Smooth muscle cell (in vitro differentiated cells): ENCODE results near the gene SUGP2. TPM values are rescaled to one million over a fixed set of nuclear protein-coding genes. Genes with fewer than 3 reads are reported as not detected.

Experiments used
- DNase-seq: peaks from one replicate; lab custom pipeline; 2025; ENCODE audit not compliant: unreplicated experiment; lab: John Stamatoyannopoulos, UW
- H2AFZ ChIP-seq: fragments of 200-600 bp; sonication (generic); 2 replicates; pipeline ENCODE4 v1.6.0; 2016; ENCODE audit warnings: antibody characterized with exemption, low read depth, mild to moderate bottlenecking
- H3F3A ChIP-seq: fragments of 200-600 bp; sonication (generic); 2 replicates; pipeline ENCODE4 v1.6.0; 2017; ENCODE audit warnings: antibody characterized with exemption, low read depth
- H3K27ac ChIP-seq: fragments of 200-600 bp; sonication (generic); 2 replicates; pipeline ENCODE4 v1.5.1; 2016; ENCODE audit warnings: low read depth, mild to moderate bottlenecking
- H3K27me3 ChIP-seq: fragments of 200-600 bp; sonication (generic); 2 replicates; pipeline ENCODE4 v1.6.1; 2016; ENCODE audit warnings: low read depth, mild to moderate bottlenecking
- H3K36me3 ChIP-seq: fragments of 200-600 bp; sonication (generic); 2 replicates; pipeline ENCODE4 v1.5.1; 2016; ENCODE audit warnings: low read depth
- H3K4me1 ChIP-seq: fragments of 200-600 bp; sonication (generic); 2 replicates; pipeline ENCODE4 v1.5.1; 2016; ENCODE audit warnings: low read depth
- H3K4me2 ChIP-seq: fragments of 200-600 bp; sonication (generic); 2 replicates; pipeline ENCODE4 v1.6.0; 2016; ENCODE audit warnings: mild to moderate bottlenecking
- H3K4me3 ChIP-seq: fragments of 200-600 bp; sonication (generic); 2 replicates; pipeline ENCODE4 v1.5.1; 2016; ENCODE audit warnings: mild to moderate bottlenecking
- H3K79me2 ChIP-seq: fragments of 200-600 bp; sonication (generic); 2 replicates; pipeline ENCODE4 v1.6.0; 2016; ENCODE audit warnings: low read depth, mild to moderate bottlenecking
- H3K9ac ChIP-seq: fragments of 200-600 bp; sonication (generic); 2 replicates; pipeline ENCODE4 v1.6.0; 2016; ENCODE audit warnings: low read depth
- H3K9me3 ChIP-seq: fragments of 200-600 bp; sonication (generic); replicated peaks from 2 replicates; pipeline ENCODE4 v1.5.1; 2016; ENCODE audit warnings: low read depth
- H4K20me1 ChIP-seq: fragments of 200-600 bp; sonication (generic); 2 replicates; pipeline ENCODE4 v1.6.0; 2016; ENCODE audit warnings: low read depth
- WGBS: methylation state at CpG from one replicate; pipeline ENCODE4 v1.1.7; 2016; ENCODE audit warnings: low lambda C conversion rate; 5-methylcytosine and 5-hydroxymethylcytosine counted together
- polyA plus RNA-seq: library from polyadenylated mRNA; unstranded; fragments of >200 nt; fragmentation: Nextera tagmentation; extraction: Ambion mirVana; gene quantifications from 2 replicates; pipeline ENCODE4 v1.2.1, GENCODE V29; 2016
- total RNA-seq: library from RNA; depleted of rRNA; stranded (reverse); fragments of >200 nt; gene quantifications from 2 replicates; pipeline ENCODE4 v1.2.3, GENCODE V29; 2014
- TF ChIP-seq, protein P1 (sequence below): fragments of 200-600 bp; sonication (generic); IDR thresholded peaks from 2 replicates; pipeline ENCODE4 v1.5.1; 2017; ENCODE audit warnings: borderline replicate concordance, mild to moderate bottlenecking, antibody characterized with exemption; ENCODE audit not compliant: insufficient read depth, poor library complexity, severe bottlenecking

SUGP2 gene
- total and polyA plus RNA-seq, 2 experiments from 2014 or later, result 42.2 to 47.6 TPM

GRCh38 chr19:18989316-18989715 is 44.0 kb downstream of the SUGP2 start:
- Histone ChIP-seq H3K9ac (no peak overlapping the region), H3K27ac (no peak overlapping the region), H2AFZ (no peak overlapping the region), H3K36me3 (peaks cover 5% of the 10 kb centered on the region), H3K4me2 (no peak overlapping the region), H3K4me1 (no peaks in the 10 kb centered on the region), H3K4me3 (no peak overlapping the region), H3F3A (no peaks in the 10 kb centered on the region), H3K79me2 (no peaks in the 10 kb centered on the region), H3K9me3 (no peaks in the 10 kb centered on the region), H4K20me1 (no peaks in the 10 kb centered on the region), H3K27me3 (no peaks in the 10 kb centered on the region)
- WGBS, result 87% methylated on average over 10 of the region's 10 CpGs
- DNase-seq, result no peak
- TF ChIP-seq, protein P1, sequence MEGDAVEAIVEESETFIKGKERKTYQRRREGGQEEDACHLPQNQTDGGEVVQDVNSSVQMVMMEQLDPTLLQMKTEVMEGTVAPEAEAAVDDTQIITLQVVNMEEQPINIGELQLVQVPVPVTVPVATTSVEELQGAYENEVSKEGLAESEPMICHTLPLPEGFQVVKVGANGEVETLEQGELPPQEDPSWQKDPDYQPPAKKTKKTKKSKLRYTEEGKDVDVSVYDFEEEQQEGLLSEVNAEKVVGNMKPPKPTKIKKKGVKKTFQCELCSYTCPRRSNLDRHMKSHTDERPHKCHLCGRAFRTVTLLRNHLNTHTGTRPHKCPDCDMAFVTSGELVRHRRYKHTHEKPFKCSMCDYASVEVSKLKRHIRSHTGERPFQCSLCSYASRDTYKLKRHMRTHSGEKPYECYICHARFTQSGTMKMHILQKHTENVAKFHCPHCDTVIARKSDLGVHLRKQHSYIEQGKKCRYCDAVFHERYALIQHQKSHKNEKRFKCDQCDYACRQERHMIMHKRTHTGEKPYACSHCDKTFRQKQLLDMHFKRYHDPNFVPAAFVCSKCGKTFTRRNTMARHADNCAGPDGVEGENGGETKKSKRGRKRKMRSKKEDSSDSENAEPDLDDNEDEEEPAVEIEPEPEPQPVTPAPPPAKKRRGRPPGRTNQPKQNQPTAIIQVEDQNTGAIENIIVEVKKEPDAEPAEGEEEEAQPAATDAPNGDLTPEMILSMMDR, result no peak

DNA sequence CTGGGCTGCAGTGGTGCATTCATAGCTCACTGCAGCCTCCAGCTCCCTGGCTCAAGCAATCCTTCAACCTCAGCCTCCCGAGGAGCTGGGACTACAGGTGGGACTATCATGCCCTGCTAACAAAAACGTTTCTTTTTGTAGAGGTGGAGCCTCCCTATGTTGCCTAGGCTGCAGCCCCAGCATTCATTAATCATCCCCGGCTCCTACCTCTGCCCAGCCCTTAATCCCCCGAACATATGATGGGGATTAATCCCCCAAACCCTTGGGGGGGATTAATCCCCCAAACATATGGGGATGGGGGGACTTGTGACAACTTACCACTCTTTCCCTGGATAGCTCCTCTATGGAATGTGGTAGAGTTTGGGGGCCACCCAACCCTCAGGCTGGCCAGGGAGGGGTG is 45.9 kb downstream of the SUGP2 start:
- H3K9me3 ChIP-seq, result no peaks in the 10 kb centered on the region
- H3K79me2 ChIP-seq, result no peaks in the 10 kb centered on the region
- 74% methylated on average over 4 of the region's 4 CpGs for WGBS

DNA sequence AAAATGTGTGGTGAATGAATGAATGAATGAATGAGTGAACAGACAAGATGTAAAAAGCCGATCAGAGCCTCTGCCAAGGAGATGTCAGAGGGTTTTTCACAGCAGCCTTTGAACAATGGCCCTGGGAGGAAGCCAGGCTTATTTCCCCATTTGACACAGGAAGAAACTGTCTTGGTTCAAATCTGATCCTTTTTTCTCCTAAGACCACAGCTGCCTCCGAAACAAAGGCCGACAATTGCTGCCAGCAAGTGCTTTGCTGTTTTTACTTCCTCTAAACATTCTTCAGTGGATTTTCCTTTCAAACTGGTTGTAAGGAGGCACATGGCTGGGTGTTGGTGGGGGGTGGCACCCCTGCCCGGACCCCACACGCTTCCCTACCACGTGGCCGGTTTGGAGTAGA is 48.1 kb downstream of the SUGP2 start:
- Histone ChIP-seq H3F3A (no peaks in the 10 kb centered on the region), H3K4me2 (no peak overlapping the region), H3K36me3 (no peaks in the 10 kb centered on the region), H4K20me1 (no peaks in the 10 kb centered on the region), H2AFZ (no peak overlapping the region), H3K9me3 (no peaks in the 10 kb centered on the region), H3K4me1 (no peaks in the 10 kb centered on the region), H3K27me3 (peaks cover 7% of the 10 kb centered on the region), H3K79me2 (no peaks in the 10 kb centered on the region), H3K9ac (no peak overlapping the region), H3K4me3 (no peak overlapping the region), H3K27ac (no peak overlapping the region)
- TF ChIP-seq, protein P1, result no peak
- 88% methylated on average over 7 of the region's 7 CpGs for WGBS
- DNase-seq, result no peak

More for the DNA sequence above, 45.9 kb downstream of the SUGP2 start:
- no peaks in the 10 kb centered on the region for H3K36me3 ChIP-seq
- H3K4me2 ChIP-seq, result no peak overlapping the region
- H3K4me3 ChIP-seq, result no peak overlapping the region
- H2AFZ ChIP-seq, result no peak overlapping the region
- no peak overlapping the region for H3K9ac ChIP-seq
- no peaks in the 10 kb centered on the region for H3F3A ChIP-seq
- TF ChIP-seq, protein P1, result no peak
- no peak for DNase-seq
- H4K20me1 ChIP-seq, result no peaks in the 10 kb centered on the region
- peaks cover 6% of the 10 kb centered on the region for H3K27me3 ChIP-seq
- H3K4me1 ChIP-seq, result no peaks in the 10 kb centered on the region
- H3K27ac ChIP-seq, result no peak overlapping the region

DNA sequence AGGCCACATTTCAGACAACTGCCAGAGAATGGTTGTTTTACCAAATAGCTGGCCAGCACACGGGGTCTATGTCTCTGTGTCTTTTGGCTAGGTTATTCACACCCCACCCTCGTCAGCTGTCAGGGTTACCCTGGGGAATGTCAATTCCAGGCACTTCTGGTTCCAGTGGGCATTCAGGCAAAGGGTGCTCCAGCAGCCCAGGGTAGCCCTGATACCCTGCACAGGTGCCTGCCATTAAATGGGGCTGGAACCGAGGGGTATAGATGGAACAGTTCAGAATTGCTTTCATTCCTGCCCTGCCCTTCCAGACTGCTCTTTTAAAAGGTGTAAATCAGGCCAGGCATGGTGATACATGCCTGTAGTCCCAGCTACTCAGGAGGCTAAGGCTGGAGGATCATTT is 49.1 kb downstream of the SUGP2 start:
- H3F3A ChIP-seq, result no peaks in the 10 kb centered on the region
- H3K36me3 ChIP-seq, result no peaks in the 10 kb centered on the region
- H3K9me3 ChIP-seq, result no peaks in the 10 kb centered on the region
- WGBS, result 84% methylated on average over 3 of the region's 3 CpGs
- peaks cover 7% of the 10 kb centered on the region for H3K27me3 ChIP-seq
- TF ChIP-seq, protein P1, result no peak
- no peak overlapping the region for H3K4me2 ChIP-seq
- H3K79me2 ChIP-seq, result no peaks in the 10 kb centered on the region
- no peak overlapping the region for H3K9ac ChIP-seq
- no peak overlapping the region for H3K27ac ChIP-seq
- DNase-seq, result no peak
- H2AFZ ChIP-seq, result no peak overlapping the region
- H3K4me3 ChIP-seq, result no peak overlapping the region
- H3K4me1 ChIP-seq, result no peaks in the 10 kb centered on the region
- no peaks in the 10 kb centered on the region for H4K20me1 ChIP-seq
